GM18498 (cell line): ENCODE measurements around the gene FAXDC2.
A peak's percentile ranks its signal among the peaks of the same experiment; 100 is the strongest.
"Not testable (repeated sequence)": the region's sequence is repeated elsewhere in the genome, so short reads cannot be mapped to it uniquely, and the experiment has no call there.

Source experiments
- ATAC-seq: cut with Tn5 transposase; IDR thresholded peaks from one replicate; pipeline ENCODE4 v1.9.1; 2021; ENCODE audit warnings: mild to moderate bottlenecking, moderate library complexity; ENCODE audit not compliant: unreplicated experiment

FAXDC2 gene

DNA sequence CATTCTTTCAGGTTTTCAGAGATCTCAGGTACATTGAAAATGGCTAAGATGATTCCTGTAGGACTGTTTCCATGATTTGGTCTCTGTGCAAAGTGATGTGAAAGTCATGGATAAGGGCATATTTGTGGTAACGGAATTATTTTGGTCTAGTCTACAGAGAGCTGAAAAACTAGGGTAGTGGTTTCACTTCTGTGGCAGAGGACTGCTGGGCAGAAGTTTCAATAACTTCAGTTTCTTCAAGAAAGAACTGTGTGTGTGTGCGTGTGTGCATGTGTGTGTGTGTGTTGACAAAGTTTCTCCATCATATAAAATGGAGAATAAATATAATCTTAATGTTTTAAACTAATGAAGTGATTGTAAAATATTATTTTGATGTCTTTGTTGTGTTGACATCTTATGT, 12.4 kb upstream of the FAXDC2 start:
- no peak for ATAC-seq

DNA sequence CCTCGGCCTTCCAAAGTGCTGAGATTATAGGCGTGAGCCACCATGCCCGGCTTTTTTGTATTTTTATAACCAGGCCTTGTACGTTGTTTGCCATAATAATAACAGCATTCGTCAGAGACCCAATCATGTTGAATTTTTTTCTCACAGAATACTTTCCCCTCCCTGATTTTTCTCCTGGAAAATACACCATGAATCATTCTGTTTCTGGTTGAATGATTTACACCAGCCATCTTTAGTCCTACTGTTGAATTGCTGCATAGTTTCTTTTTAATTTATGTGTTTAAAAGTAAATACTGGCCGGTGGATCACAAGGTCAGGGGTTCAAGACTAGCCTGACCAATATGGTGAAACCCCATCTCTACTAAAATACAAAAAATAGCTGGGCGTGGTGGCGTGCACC, 11.5 kb upstream of the FAXDC2 start:
- no peak for ATAC-seq

DNA sequence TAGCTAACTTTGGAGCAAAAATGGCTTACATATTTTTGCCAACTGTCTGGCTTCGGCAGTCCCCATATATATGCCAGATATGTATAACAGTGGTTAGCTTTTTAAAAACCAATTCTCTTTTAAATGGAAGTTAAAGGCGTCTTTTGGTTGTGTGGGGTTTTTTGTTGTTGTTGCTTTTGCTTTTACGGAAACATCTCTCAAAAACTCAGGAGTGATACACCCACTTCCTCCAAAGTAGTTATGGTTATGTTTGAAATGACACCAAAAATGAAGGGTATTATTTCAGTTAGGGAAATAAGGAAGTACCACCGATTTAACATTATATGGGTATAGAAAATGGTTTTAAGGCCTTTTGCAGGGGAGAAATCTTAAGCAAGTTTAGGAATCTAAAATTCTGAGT, 10.4 kb upstream of the FAXDC2 start:
- no peak for ATAC-seq

- no peak for ATAC-seq
These were observed 9.7 kb upstream of the FAXDC2 start for GRCh38 chr5:154860123-154860522.

DNA sequence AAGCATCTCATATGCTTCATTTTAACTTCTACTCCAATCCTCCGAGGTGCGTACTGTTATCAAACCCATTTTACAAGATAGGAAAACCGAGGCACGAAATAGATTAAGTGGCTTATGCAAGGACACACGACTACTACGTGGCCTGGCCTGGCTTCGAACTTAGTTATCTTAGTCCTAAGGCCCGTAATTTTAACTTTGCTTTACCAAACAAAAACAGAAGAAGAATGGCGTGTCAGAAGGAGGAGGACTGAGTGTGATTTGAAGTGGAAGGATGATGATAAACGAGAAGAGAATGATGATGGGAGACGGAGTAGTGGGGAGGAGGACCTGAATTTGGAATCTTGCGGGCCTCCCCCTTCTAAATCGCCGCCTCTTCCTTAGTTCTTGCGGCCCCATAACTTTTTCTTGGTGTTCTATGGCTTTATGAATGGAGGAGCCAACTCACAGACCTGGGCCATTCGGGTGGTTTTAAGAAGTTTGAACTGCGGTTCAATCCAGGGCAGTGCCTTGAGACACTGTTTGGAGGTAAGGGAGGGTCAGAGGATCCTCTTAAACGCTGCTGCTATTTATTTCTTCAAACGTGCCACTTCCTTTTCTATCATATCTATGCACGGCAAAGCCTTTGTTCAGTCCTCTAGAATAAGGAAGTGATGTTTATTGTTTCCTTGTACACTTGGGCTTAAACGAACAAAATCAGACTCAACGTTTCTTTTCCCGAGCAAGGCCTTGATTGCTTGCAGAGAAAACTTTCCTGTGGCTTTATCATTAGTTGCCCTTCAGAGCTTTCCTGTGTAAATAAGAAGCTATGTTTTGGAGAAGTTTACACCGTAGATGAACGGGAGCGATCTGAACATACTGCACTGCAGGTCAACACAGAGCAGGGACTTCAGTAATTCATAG, 8.8 kb upstream of the FAXDC2 start:
- ATAC-seq: no peak

- peak; percentile 84 for ATAC-seq
These were observed 8.0 kb upstream of the FAXDC2 start, which contains the start of gene CNOT8 for GRCh38 chr5:154858297-154858971. TSS of gene CNOT8 (plus strand) at chr5:154858627. CDS start at chr5:154863279, 4,652 bp downstream.

DNA sequence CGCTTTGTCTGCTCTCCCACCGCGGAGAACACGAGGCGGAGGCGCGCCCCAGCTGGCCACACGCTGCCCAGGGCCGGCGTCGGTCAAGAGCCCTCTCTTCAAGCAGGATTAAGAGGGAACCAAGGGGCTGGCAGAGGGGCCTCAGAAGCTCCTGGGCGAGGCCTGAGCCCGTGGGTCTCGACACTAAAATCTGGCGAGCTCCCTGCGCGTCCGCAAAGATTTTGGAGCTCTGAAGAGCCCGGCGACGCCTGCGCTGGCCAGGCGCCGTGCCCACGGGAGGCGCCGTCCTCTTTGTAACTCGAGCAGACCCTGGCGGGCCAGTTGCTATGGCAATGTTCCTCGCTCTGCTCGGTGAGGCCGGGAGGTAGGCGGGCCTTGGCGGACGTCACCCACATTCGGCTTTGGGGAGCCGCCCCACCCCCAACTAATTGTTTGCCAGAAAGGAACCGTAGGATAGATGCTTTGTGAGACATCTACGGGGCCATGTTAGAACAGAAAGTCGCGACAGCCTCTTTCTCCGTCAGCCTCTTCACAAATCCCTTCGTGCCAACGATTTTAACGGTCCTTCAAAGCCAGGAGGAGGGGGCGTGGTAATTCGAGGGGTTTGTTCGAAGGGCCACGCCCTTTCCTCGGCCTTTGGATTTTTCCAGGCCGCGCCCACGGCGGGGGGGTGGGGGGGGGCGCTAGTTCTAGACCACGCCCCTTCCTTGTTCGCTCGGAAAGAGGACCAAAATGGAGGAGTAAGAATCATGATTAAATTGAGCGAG, 7.3 kb upstream of the FAXDC2 start:
- peak; percentile 66 for ATAC-seq

GRCh38 chr5:154851351-154851750, 948 bp upstream of the FAXDC2 start:
- ATAC-seq: no peak

DNA sequence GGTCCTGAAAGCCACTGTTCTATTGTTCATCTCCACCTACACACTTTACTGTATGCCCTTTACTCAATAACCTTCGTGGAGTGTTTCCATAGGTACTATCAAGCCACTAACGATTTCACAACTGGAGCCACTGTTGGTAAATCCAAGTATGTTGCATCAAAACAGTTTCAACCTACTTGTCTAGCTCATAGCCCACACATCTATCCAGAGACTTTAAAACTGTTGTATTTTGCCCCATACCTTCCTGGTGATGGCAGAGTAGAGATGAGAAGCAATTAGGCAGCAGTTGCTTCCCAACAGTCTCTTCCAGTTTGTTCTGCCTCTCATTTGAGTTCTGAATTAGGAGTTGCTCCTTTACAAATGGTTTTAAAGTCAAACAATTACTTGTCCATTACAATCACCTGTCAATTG, 607 bp downstream of the FAXDC2 start:
- ATAC-seq: no peak

DNA sequence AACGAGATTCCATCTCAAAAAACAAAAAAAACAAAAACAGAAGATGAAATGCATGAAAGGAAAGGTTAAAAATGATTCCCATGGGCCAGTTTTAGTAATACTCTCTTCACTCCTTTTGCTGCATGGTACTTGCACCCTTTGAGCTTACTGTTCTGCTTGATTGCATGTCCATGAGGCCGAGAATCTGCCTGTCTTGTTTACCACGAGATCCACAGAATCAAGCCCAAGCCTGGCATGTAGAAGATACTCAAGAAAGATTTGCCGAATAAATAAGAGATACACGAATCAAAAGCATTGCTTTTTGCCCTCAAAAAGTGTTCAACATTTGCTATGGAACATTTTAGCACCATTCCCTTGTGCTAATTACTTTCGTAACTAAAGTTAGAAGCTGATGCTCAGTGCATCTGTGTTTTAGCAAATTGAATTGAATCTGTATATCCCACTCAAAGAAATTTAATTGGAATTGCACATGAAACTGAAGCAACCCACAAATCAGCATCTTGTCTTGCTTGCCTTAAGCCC, 1.1 kb downstream of the FAXDC2 start:
- ATAC-seq: no peak

GRCh38 chr5:154844809-154845208, 5.6 kb downstream of the FAXDC2 start:
- no peak for ATAC-seq

DNA sequence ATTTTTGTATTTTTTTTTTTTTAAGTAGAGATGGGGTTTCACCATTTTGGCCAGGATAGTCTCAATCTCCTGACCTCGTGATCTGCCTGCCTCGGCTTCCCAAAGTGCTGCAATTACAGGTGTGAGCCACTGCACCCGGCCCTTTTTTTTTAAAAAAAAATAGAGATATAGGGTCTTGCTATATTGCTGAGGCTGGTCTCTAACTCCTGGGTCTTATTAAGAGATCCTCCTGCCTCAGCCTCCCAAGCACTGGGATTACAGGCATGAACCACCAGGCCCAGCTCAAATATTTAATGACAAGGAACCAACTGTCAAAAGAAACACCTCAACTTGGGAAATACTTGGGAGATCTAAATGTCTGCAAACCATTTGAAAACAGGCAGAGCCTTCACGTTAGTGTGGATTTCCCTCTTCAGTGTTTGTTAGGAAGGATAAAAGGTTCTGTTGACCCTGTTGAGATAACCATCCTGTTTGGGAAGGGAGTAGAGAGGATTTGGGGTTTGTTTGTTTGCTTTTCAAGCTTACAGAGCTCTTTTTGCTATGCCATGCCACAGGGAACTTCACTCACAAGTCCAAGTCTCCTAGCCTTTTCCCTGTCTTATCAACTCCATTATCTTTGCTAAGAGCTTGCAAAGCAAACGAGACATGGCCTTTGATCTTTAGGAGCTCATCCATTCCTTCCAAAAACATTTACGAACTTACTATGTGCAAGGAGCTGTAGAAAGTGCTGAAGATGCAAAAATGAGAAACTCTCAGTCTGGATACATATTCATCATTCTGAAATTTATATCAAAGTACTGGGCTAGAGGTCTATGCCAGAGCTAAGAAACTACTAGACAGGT, 7.5 kb downstream of the FAXDC2 start:
- no peak for ATAC-seq

- no peak for ATAC-seq
These were observed 9.1 kb downstream of the FAXDC2 start for GRCh38 chr5:154841273-154841661.

DNA sequence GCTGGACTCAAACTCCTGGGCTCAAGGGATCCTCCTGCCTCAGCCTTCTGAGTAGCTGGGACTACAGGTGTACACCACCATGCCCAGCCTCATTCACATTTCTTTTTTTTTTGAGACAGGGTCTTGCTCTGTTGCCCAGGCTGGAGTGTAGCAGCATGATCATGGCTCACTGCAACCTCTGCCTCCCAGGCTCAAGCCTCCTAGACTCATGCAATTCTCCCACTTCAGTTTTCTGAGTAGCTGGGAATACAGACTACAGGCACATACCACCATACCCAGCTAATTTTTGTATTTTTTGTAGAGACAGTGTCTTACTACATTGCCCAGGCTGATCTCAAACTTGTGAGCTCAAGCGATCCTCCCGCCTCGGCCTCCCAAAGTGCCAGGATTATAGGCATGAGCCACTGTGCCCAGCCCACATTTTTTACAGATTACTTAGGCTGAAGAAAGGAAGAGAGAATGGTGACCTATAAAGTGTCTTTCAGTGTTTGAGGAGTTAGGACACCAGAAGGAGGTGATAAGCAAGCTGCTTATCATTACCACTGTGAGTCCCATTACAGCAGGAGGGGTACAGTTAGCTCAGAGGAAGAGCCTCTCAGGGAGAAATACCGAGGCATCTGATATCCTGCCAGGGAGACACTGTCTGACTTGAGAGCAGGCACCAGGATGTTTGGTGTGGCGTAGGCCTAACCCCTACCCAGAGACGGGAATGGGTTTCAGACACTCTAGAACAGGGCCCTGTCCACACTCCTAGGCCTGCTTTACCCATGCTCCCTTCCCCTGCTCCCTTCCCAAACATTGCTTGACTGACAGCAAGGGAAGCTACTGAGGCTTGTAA, 9.7 kb downstream of the FAXDC2 start:
- ATAC-seq: no peak

- no peak for ATAC-seq
These were observed 13.1 kb downstream of the FAXDC2 start for GRCh38 chr5:154837009-154837901.

- ATAC-seq: no peak
These were observed 14.2 kb downstream of the FAXDC2 start for GRCh38 chr5:154836225-154836624.

DNA sequence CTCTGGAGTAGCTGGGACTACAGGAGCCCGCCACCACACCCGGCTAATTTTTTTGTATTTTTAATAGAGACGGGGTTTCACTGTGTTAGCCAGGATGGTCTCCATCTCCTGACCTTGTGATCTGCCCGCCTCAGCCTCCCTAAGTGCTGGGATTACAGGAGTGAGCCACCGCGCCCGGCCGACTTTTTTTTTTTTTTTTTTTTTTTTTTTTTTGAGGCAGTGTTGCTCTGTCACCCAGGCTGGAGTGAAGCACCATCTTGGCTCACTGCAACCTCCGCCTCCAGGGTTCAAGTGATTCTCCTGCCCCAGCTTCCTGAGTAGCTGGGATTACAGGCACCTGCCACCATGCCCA, 14.7 kb downstream of the FAXDC2 start:
- not testable (repeated sequence) for ATAC-seq

DNA sequence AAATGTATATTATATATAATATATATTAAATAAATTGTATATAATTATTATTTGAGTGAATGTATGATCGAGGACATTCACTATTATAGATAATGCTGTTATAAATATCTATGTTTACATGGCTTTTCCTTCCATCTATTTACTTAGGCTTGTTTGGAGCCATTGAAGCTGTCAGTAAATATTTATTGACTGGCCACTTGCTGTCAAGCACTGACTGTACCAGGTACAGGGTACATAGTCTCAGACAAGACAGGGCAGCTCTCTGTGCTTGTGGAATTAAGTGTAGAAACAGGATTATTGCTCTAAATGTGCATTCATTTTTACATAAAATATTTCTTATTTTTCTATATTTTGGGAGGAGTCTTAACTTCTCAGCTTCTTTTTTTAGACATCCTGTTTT, 16.4 kb downstream of the FAXDC2 start:
- ATAC-seq: no peak
